GM19238 (cell line): ENCODE measurements around the gene BSCL2.
"Not testable (repeated sequence)": the region's sequence is repeated elsewhere in the genome, so short reads cannot be mapped to it uniquely, and the experiment has no call there.

Source experiments
- DNase-seq: peaks from one replicate; pipeline ENCODE4 v3.0.0; 2011; ENCODE audit warnings: low spot score; ENCODE audit not compliant: insufficient read length

BSCL2 gene

GRCh38 chr11:62664405-62665074 lies 42.7 kb downstream of the BSCL2 start:
- DNase-seq, result peak; percentile 62

GRCh38 chr11:62656796-62657429 lies 50.3 kb downstream of the BSCL2 start:
- DNase-seq, result no peak

- DNase-seq, result no peak
Measured at GRCh38 chr11:62654297-62654696, 52.9 kb downstream of the BSCL2 start.

GRCh38 chr11:62652161-62653006 lies 54.8 kb downstream of the BSCL2 start:
- no peak for DNase-seq

- DNase-seq, result not testable (repeated sequence)
Measured at GRCh38 chr11:62650283-62650682, 56.9 kb downstream of the BSCL2 start.

- DNase-seq, result no peak
Measured at GRCh38 chr11:62649486-62649885, 57.7 kb downstream of the BSCL2 start.

GRCh38 chr11:62648967-62649364 lies 58.3 kb downstream of the BSCL2 start:
- DNase-seq, result no peak

GRCh38 chr11:62648185-62648966 lies 58.8 kb downstream of the BSCL2 start:
- no peak for DNase-seq

GRCh38 chr11:62647609-62648005 lies 59.6 kb downstream of the BSCL2 start:
- no peak for DNase-seq

GRCh38 chr11:62646825-62647608 lies 60.2 kb downstream of the BSCL2 start:
- no peak for DNase-seq

- DNase-seq, result peak; percentile 99
Measured at GRCh38 chr11:62645946-62646824, 61.0 kb downstream of the BSCL2 start, which contains the start of gene GANAB. Gene GANAB (minus strand): TSS chr11:62646613. CDS start chr11:62646599, 14 bp downstream.

GRCh38 chr11:62645671-62645945 lies 61.6 kb downstream of the BSCL2 start:
- no peak for DNase-seq

- no peak for DNase-seq
Measured at GRCh38 chr11:62644220-62644619, 63.0 kb downstream of the BSCL2 start.
